Putamen (tissue), 1 donor: Measurements from ENCODE around the gene MEGF10.
"Not testable (repeated sequence)": the region's sequence is repeated elsewhere in the genome, so short reads cannot be mapped to it uniquely, and the experiment has no call there.

Experiments
- DNase-seq: peaks from one replicate; pipeline ENCODE4 v3.0.0-alpha.2; 2016; ENCODE audit warnings: low spot score

MEGF10 gene

GRCh38 chr5:127290019-127290945, at the start of gene MEGF10:
MEGF10 (plus strand) TSS chr5:127290796; CDS start chr5:127331309, 40,513 bp downstream.
- DNase-seq = no peak

- no peak for DNase-seq
Measured at GRCh38 chr5:127243011-127243410, 47.6 kb upstream of the MEGF10 start.

GRCh38 chr5:127254729-127255284, 35.8 kb upstream of the MEGF10 start:
- no peak for DNase-seq

- DNase-seq = no peak
Measured at GRCh38 chr5:127256886-127257597, 33.6 kb upstream of the MEGF10 start.

- no peak for DNase-seq
Measured at GRCh38 chr5:127260686-127261085, 29.9 kb upstream of the MEGF10 start.

- not testable (repeated sequence) for DNase-seq
Measured at GRCh38 chr5:127265473-127265872, 25.1 kb upstream of the MEGF10 start.

- not testable (repeated sequence) for DNase-seq
Measured at GRCh38 chr5:127268342-127268741, 22.3 kb upstream of the MEGF10 start.

GRCh38 chr5:127270713-127271112, 19.9 kb upstream of the MEGF10 start:
- DNase-seq = not testable (repeated sequence)

GRCh38 chr5:127275641-127276193, 14.9 kb upstream of the MEGF10 start:
- DNase-seq = no peak

GRCh38 chr5:127280491-127281220, 9.9 kb upstream of the MEGF10 start:
- DNase-seq = no peak

- no peak for DNase-seq
Measured at GRCh38 chr5:127281609-127282008, 9.0 kb upstream of the MEGF10 start.

- DNase-seq = no peak
Measured at GRCh38 chr5:127288676-127289075, 1.9 kb upstream of the MEGF10 start.

GRCh38 chr5:127290946-127291693, 524 bp downstream of the MEGF10 start:
- DNase-seq = no peak

- DNase-seq = no peak
Measured at GRCh38 chr5:127292030-127292735, 1.6 kb downstream of the MEGF10 start.

- no peak for DNase-seq
Measured at GRCh38 chr5:127293373-127293772, 2.8 kb downstream of the MEGF10 start.

- DNase-seq = no peak
Measured at GRCh38 chr5:127294829-127295228, 4.2 kb downstream of the MEGF10 start.

GRCh38 chr5:127295454-127295853, 4.9 kb downstream of the MEGF10 start:
- no peak for DNase-seq

- DNase-seq = no peak
Measured at GRCh38 chr5:127296321-127296720, 5.7 kb downstream of the MEGF10 start.

GRCh38 chr5:127296894-127297293, 6.3 kb downstream of the MEGF10 start:
- DNase-seq = not testable (repeated sequence)

GRCh38 chr5:127297348-127298035, 6.9 kb downstream of the MEGF10 start:
- DNase-seq = no peak
